GM18873 (cell line): ENCODE results near the gene TCEAL5.
"Not testable (repeated sequence)": the region's sequence is repeated elsewhere in the genome, so short reads cannot be mapped to it uniquely, and the experiment has no call there.

Source experiments
- ATAC-seq: cut with Tn5 transposase; IDR thresholded peaks from one replicate; pipeline ENCODE4 v1.9.1; 2021; ENCODE audit warnings: mild to moderate bottlenecking, moderate library complexity, moderate number of reproducible peaks; ENCODE audit not compliant: unreplicated experiment, low FRiP score

Gene TCEAL5

GRCh38 chrX:103235608-103236007 is 40.9 kb downstream of the TCEAL5 start:
- not testable (repeated sequence) for ATAC-seq

GRCh38 chrX:103234869-103235268 is 41.7 kb downstream of the TCEAL5 start:
- no peak for ATAC-seq

DNA sequence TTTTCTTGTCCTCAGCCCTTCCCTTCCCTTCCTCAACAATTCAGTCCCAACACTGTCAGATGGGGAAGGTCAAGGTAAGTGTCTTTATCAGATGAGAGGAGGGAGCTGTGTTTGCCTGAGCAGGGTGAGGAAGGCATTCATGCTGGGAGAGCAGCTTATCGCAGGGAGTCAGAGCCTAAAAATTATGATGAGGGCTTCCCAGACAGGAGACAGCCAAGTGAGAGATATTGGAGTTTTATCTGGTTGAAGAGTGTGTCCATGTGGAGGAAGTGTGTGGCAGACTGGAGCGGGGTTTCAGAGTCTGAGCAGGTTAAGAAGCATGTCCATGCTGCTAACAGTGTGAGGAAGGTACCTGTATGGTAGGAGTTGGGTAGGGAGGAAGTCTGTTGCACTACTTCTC is 43.3 kb downstream of the TCEAL5 start:
- ATAC-seq = no peak

GRCh38 chrX:103225918-103226317 is 50.6 kb downstream of the TCEAL5 start:
- ATAC-seq = not testable (repeated sequence)
